ENCODE measurements around the gene RAP1GAP.
"Not testable (repeated sequence)": the region's sequence is repeated elsewhere in the genome, so short reads cannot be mapped to it uniquely, and the experiment has no call there.

- TF ChIP-seq ATF3 (IDR thresholded peaks at IDR 0.05); GABPA (IDR thresholded peaks at IDR 0.05 in 1 of 2, conservative IDR thresholded peaks at IDR 0.05 in 1 of 2); EGR1 (IDR thresholded peaks at IDR 0.05; ENCODE audit: low read depth in 2 of 2); CTCF (IDR thresholded peaks at IDR 0.05; ENCODE audit: low read depth, low read length, missing input control): not testable (repeated sequence)
These were observed 37.6 kb downstream of the RAP1GAP start for GRCh38 chr1:21631590-21631943.

Measured in liver (tissue), 3 donors.